ENCODE results near the gene EGFL7.

EGFL7 gene

DNA sequence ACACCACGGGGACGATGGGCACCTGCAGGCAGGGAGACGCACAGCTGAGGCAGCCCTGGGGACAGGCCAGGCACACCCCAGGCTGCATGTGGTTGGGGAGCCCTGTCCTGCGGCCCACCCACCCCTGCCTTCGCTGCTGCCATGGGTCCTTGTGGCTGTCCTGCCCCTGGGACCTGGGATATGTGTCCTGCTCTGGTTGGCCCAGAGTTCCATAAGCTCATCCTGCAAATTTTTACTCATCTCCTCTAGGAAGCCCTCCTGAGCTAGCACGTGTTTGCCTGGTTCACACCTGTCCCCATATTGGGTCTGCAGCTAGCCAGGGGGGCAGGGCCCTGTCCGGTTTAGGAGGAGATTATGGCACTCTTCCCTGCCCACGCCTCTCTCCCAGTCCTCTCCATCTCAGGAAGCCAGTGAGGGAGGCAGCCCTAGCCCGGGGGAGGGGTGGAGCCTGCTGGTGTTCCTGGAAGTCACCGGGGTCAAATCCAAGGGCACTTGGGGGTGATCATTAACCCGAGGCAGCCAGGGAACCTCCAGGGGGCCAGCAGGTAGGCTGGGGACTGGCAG, 12.2 kb downstream of the EGFL7 start:
- no peak for FAIRE-seq

DNA sequence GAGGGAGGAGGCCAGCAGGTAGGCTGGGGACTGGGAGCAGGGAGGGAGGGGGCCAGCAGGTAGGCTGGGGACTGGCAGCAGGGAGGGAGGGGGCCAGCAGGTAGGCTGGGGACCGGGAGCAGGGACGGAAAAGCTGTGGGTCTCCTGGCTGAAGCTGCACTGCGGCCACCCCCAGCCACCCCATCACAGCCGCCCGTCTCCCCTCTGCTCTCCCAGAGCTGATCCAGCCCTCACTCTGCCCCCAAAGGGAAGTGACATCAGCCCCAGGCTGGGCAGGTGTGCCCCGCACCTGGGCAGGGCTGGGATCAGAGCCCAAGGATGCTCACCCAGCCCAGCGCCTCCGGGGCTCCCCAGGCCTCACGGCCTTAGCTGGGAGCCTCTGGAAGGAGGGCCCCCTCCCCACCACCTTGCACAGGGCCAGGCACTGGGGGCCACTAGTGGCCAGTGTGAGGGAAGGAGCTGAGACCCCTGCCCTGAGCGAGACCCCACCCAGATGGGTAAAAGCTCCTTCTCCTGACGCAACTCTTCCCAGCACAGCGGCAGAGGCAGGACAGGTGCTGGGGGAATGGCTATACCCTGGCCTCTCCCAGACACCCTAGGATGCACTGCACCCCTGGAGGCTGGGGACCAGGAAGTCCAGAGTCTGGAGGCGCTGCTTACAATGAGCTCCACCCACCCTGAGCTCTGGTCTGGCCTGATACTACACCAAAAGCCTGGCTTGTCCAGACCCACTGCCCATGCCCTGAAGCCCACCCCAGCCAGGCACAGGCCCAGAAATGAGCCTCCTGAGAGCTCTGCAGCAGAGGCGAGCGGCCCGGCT, 13.0 kb downstream of the EGFL7 start:
- no peak for FAIRE-seq

DNA sequence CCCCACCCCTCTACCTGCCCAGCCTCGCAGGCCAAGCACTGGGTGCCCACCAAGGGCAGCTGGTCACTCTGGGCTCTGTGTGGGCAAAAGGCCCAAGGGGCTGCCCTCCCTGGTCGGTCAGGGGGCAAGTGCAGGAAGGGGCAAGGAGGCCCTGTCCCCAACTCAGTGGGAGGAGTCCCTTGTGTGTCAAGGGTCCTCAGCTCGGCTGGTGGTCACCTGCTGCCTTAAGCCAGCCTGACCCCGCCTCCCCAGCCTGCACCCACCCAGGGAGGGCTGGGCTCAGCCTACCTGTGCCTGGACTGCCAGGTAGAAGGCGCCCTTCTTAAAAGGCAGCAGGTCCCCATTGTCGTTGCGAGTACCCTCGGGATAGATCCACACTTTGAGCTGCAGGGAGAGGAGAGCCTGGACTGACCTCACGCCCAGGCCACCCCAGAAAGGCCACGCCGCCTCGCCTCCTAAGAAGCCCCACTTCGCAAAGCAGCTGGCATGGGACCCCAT, 13.6 kb downstream of the EGFL7 start:
- no peak for FAIRE-seq

DNA sequence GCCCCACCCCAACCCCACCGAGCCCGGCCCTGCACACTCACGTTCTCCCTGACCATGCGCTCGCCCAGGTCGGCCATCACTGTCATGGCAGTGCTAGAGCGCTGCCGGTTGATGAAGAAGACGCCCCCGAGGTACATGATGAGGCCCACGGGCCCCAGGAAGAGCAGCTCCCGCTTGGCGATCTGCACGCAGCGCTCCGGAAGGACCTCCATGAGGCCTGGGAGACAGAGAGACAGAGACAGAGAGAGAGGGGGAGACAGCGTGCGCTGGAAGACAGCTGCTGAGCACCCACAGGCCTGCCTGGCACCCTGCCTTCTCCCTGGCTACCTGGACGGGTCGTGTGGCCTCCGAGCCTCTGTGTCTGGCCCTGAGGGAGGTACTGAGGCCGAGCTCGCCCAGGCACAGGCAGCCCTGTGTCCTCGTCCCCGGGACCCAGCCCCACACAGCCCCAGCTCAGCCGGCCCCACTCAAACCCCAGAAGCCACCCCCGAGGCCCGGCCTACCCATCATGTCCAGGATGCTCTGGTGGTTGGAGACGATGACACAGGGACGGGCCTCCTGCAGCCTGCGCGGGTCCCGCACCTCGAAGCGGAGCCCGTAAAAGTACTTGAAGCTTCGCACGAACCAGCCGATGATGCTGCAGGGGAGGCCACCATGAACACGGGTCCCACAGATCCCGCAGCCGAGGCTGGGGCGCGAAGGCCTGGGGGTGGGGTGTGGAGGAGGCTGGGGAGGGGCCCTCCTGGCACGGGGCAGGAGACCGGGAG, 14.4 kb downstream of the EGFL7 start:
- FAIRE-seq: no peak

DNA sequence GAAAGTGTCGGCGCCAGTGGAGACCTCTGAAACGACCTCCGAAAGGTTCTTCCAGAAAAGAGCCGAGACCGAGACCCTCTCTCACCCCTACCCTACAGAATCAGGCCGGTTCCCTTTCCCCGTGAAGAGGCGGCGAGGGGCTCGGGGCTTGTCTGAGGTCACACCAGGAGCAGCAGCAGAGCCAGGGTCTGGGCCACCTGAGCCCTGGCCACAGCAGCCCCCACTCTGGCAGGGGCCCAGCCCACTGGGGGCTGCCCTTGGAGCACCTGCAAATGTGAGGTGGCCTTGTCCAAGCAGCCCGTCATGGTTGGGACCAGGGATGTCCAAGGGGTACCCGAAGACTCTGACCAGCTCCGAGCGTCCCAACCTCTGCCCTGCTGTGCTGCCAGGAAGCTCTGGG, 15.3 kb downstream of the EGFL7 start:
- no peak for FAIRE-seq

DNA sequence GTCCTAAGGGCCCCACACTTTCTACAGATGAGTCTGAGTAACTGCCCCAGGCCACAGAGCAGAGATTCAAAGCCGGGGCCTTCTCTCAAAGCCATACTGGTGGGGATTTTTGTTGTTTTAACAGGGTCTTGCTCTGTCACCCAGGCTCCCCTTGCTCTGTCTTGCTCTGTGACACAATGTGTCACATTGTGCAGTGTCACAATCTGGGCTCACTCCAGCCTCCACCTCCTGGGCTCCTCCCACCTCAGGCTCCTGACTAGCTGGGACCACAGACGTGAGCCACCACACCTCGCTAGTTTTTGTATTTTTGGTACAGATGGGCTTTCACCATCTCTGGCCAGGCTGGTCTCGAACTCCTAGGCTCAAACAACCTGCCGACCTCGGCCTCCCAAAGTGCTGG, 15.9 kb downstream of the EGFL7 start:
- FAIRE-seq: no peak

DNA sequence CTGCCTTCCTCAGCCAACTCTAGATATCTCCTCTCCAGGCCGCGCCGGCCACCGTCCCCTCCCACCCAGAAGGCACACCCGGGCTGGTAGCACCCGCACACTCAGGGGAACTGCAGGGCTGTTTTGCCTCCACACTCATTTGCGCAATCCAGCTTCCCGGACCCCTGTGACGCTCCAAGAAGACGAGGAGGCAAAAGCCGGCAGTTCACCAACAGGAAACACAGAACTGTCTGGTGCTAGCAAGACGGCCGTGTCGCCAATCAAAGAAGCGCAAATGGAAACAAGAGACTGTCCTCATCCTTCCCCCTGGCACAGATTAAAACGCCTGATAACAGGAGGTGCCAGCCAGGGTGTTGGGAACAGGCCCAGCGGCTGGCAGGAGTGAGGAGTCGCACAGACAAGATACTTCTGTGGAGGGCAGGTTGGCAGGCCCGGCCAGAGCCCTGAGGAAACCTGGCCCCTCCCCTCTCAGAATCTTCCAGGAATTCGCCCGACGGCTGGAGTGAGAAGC, 16.8 kb downstream of the EGFL7 start:
- no peak for FAIRE-seq

DNA sequence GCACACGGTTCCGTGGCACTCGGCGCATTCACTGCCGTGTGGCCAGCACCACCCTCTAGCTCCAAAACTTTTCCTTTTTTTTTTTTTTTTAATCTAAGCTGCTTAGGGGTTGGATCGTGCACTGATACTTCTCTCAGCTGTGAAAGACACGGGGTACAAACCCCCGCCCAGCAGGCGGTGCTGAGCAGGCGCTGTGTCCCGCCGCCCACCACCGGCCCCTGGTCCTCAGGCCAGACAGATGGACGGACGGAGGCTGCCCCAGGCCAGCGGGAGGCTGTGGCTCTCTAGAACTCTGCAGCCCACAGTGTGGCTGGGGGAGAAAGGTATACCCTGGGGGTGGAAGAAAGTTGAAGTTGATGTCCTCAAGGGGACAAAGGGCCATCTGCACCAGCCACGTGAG, 18.3 kb downstream of the EGFL7 start:
- FAIRE-seq: no peak

DNA sequence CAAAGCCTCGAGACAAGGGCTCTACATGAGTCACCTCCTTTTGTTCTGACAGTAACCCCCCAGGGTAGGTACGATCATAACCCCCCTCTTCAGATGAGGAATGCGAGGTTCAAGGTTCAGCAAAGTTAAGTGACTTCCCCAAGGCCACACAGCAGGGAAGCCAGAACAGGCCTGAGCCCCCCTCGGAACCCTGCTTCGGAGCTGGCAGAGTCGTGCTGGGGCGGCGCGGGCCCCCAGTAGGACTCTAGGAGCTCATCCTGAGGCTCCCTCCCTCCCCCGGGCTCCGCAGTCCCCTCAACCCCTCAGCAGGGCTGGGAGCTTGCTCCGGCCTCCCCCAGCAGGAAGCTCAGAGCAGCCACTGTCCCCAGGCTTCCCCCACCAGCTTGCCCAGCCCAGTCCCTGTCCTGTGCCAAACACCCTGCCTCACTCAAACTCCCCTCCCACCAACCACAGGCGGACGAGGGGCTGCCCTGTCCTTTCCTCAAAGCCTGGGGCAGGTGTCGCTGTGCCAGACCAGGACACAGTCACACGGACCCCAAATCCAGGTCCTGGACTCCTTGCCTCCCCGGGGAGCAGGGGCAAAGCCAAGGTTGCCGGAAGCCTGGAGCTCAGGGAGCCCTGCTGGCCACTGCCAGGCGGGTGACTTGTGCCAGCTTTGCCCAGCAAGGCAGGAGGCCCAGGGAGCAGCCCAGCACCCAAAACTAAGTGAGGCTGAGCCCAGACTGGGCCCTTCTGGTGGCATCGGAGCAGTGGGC, 19.4 kb downstream of the EGFL7 start:
- no peak for FAIRE-seq

DNA sequence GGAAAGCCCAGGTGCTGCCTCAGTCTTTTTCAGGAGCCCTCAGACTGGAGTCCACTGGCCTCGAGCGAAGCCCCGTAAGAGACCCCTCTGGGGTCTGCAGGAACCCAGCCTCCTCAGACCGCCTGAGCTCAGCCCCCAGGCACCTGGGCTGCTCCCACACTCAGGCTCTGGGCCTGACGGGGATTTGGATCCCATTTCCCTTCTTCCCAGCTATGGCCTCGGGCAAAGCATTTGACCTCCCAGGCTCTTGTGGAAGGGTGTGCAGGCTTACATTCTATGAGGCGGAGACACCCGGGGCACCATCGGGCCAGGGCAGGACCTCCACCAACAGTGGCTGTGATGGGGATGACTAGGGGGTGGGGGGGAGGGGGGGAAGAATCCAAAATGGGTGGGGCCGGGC, 20.0 kb downstream of the EGFL7 start:
- FAIRE-seq: no peak

DNA sequence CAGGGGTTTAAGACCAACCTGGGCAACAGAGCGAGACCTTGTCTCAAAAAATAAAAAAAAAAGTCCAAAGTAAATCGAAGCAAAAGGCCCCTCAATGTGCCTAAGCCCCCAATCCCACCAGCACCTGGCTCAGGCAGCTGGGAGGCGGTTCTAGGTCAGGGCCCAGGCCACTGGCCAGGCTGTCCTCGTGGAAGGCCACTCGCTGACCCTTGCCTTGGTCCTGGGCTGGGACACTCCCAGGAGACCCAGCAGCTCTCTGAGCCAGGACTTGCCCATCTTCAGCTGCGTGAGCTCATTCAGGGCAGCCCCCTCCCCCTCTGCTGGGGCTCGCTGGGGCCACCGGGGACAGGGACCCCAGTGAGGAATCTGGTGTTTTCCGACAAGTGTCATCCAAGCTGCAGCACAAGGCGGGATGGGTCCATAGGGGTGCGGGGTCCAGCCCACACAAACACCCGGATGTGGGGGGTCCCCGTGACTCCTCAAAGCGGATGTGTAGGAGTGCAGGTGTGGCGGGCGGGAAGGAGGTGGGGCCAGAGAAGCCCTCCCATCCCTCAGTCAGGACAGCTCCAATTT, 20.5 kb downstream of the EGFL7 start:
- no peak for FAIRE-seq

DNA sequence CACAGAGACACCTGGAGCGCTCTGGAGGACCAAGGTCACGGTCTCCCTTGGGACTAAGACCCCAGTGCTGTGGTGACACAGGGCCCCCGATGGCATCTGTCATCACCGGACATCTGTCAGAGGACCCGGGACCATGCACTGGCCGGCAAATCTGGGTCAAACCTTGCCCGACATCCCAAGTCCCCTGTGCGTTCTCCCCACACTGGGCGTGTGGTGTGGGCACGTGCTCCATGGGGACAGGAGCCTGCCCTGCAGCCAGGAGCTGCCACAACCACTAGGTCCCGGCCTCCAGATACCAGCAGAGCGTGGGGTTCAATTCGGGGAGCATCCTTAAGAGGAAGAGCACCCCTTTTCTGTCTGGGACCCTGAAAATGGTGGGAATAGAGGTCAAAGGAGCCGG, 21.0 kb downstream of the EGFL7 start:
- FAIRE-seq: no peak

DNA sequence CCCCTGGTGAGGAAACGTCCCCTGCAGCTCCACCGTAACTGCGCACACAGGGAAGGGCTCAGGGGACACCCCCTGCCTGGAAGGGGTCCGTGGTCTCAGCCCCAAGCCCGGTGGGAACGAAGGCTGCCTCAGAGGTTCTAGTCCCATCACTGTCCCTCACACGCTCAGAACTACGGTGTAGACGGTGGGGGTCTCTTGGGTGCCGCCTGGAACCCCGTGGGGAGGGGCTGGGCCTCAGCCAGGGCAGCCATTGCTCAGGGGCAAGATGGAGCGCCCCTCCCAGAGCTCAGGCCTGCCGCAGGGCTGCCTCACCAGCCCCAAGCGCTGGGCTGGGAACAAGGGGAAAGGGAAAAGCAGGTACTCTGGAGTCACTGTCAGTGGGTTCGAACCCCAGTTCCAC, 21.6 kb downstream of the EGFL7 start:
- no peak for FAIRE-seq

DNA sequence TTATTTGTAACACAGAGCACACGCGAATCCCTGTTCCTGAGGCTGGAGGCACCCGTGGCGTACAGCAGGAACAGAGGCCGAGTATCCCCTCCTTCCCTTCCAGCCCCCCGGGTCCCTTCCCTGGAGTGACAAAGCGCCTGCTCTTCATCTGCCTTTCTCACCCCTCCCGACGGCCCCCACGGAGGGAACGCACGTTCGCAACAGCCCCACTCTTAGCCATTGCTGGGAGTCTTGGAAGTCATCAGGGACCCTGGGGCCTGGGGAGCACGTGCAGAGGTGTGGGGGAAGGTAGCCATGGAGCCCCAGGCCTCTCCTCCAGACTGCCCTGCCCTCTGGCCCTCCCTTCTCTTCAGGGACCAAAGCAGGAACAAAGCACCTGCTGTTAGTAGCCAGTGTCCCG, 22.1 kb downstream of the EGFL7 start:
- no peak for FAIRE-seq

DNA sequence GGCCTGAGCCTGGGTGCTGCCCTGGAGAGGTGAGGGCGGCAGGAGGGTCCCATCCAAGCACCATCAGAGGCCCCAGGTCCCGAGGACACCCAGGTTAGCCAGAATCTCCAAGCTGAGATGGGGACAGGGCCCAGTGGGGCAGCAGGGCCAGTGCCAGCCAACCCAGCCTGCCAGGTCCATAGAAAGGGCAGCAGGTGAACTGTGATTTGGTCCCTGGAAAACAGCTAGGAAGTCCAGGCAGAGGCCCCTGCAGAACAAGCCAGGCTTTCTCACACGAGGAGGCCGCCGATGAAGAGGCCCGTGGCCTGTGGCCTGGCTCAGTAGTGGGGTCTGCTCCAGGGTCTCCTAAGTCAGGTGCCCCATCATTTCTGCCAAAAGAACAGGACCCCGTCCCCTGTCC, 22.5 kb downstream of the EGFL7 start:
- FAIRE-seq: no peak

DNA sequence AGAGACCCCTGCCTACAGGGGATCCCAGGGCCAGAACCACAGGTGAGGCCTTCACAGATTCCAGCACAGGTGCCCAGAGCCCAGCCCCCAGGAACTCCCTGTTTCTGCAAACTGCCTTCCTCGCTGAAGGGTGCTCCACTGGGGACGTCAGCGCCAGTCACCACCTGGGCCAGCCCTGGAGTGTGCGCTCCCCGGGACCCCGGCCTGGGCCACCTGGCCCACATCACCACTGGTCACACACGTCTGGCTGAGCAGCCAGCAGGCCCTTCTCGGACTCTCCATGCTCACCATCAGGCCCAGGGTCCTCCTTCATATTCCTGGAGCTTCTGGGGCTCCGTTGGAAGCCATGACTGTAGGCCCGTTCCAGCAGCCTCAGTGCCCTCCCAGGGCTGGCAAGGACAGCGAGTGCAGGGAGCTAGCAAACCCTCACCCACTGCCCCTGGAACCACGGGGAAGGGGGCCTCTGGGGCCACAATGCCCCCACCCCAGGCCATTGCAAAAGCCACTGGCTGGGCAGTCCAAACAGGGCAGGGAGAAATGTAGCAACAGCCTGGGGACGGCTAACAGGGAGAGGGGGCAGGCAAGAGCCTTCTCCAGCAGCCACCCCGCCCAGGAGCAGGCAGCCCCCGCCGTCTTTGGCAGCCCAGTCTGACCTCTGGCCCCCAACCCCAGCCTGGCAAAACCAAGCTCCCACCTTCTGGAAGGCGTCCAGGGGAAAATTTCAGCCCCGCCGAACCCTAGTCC, 23.2 kb downstream of the EGFL7 start:
- FAIRE-seq: no peak

DNA sequence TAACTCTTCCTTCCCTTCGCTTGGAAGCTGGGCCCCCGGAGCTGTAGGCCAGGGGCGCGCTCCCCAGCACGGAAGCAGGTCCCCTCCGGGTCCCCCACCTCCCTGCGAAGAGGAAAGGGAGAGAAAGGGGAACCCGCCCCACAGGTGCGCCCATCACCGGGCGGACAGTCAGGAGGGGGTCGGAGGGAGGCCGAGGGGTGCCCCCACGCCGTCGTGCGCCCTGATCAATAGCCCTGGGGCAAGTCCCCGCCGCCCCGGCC, 23.7 kb downstream of the EGFL7 start:
- no peak for FAIRE-seq

DNA sequence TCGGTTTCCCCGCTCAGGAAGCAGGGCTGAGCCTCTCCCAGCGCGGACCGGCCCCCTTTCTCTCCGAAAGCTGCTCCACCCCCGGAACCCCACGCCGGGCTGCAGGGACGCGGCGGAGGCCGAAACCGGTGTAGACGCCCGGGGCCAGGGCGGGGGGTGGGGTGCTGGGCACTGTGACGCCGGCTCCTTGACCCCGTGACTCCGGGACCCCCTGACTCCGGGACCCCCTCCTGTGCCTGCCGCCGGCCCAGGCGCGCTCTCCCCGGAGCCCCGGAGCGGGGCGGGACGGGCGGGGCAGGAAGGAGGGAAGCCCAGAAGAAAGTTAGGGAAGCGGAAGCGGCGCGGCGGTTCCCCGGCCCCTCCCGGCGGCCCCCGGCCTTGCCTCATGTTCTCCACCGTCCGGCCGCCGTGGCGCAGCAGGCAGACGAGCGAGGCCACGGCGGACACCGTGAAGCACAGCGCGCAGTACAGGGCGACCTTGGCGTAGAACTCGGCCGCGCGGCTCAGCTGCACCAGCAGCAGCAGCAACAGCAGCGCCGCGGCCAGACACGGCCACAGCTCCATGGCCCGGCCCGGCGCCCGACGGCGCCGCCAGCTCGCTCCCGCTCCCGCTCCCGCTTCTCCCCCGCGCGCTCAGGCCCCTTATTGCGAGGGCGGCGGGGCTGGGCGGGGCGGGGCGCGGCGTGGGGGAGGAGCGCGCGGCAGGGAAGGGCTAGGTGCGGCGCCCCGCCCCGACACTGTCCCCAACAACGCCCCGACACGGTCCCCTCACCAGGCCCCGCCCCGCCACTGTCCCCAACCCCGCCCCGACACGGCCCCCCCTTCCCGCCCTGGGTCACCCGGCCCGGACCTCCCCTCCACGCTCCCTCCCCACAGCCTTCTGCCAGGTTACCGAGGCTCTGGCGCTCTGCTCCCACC, 24.3 kb downstream of the EGFL7 start, which contains the start of gene AGPAT2:
Gene AGPAT2 (minus strand): TSS at position 664 of the 918 bp plus-strand sequence. CDS start 100 bp downstream, at position 564.
- FAIRE-seq: no peak

DNA sequence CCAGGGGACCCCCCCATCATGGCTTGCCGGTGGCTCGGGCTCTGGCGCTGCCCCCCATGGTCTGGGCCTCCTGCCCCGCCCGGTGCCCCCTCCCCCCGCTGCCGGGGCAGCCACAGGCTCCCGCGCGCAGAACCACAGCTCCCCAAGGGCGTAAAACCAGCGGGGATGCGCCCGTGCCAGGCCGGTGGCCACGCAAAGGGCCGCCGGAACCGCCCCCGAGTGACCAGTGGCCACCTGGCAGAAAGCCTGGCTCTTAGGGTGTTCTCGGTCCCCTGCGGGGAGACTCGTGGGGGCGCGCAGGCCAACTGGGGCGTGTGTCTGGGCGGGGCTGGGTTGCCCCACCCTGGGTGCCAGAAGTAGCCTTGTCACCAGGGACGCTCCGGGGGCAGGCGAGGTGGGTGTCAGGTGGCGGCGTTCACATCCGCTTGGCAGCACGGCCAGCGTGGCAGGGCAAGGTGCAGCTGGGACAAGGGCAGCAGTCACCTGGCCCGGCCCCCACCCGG, 25.1 kb downstream of the EGFL7 start:
- FAIRE-seq: no peak

Data from colon (tissue), 2 donors.